IMR-90 (cell line): ENCODE data around the gene ORC5. TPM values are rescaled to one million over a fixed set of nuclear protein-coding genes. Genes with fewer than 3 reads are reported as not detected.

Source experiments
- ATAC-seq: fragments of 200-7000 bp; cut with Tn5 transposase; 2 replicates; pipeline ENCODE4 v1.9.1; 2020; ENCODE audit warnings: low read depth, mild to moderate bottlenecking, moderate library complexity
- BruUV-seq: library from RNA; stranded (reverse); fragments of 400-500 nt; replicated peaks from 2 replicates; lab custom pipeline; 2021; lab: Mats Ljungman, UMichigan
- CTCF ChIA-PET: fragments of 300-600 bp; formaldehyde crosslinking; extraction: SDS; loops from one replicate; lab custom pipeline; 2021; ENCODE audit warnings: antibody characterized with exemption; lab: Yijun Ruan, JAX
- POLR2A ChIA-PET: fragments of 300-600 bp; sonication (Branson Sonifier 250); formaldehyde crosslinking; loops from one replicate; lab custom pipeline; 2022; ENCODE audit warnings: antibody characterized with exemption; ENCODE audit not compliant: unreplicated experiment; lab: Charles Lee
- DNase-seq: peaks from one replicate; pipeline ENCODE4 v3.0.0; 2013
- H2AFZ ChIP-seq: replicated peaks from 2 replicates; pipeline ENCODE3; 2013; ENCODE audit warnings: low read length, mild to moderate bottlenecking; ENCODE audit not compliant: poor library complexity
- H2AK5ac ChIP-seq: 2 replicates; pipeline ENCODE4 v1.6.1; 2013; ENCODE audit warnings: low read depth, low read length, inconsistent platforms
- H2AK9ac ChIP-seq: replicated peaks from 2 replicates; pipeline ENCODE3; 2013; ENCODE audit warnings: mild to moderate bottlenecking, low read depth, low read length, moderate library complexity; ENCODE audit not compliant: poor library complexity
- H2BK120ac ChIP-seq: 2 replicates; pipeline ENCODE4 v1.6.1; 2013; ENCODE audit warnings: low read depth, low read length, inconsistent platforms
- H2BK15ac ChIP-seq: 3 replicates; pipeline ENCODE4 v1.6.1; 2013; ENCODE audit warnings: low read depth, low read length, inconsistent platforms
- H2BK20ac ChIP-seq: 2 replicates; pipeline ENCODE4 v1.6.1; 2013; ENCODE audit warnings: low read depth, mild to moderate bottlenecking, inconsistent platforms, low read length, moderate library complexity
- H2BK5ac ChIP-seq: 2 replicates; pipeline ENCODE4 v1.6.1; 2013; ENCODE audit warnings: mild to moderate bottlenecking, low read depth, low read length, inconsistent platforms; ENCODE audit not compliant: poor library complexity, severe bottlenecking
- H3K14ac ChIP-seq: replicated peaks from 2 replicates; pipeline ENCODE4 v1.6.1; 2013; ENCODE audit warnings: low read depth, low read length, inconsistent platforms
- H3K18ac ChIP-seq: 2 replicates; pipeline ENCODE4 v1.6.1; 2013; ENCODE audit warnings: low read depth, low read length, control low read depth
- H3K23ac ChIP-seq: 2 replicates; pipeline ENCODE4 v1.6.1; 2013; ENCODE audit warnings: low read depth, low read length, inconsistent platforms
- H3K27ac ChIP-seq: 2 replicates; pipeline ENCODE4 v1.5.1; 2013; ENCODE audit warnings: mild to moderate bottlenecking, control low read depth, low read length; ENCODE audit not compliant: insufficient read depth
- H3K27me3 ChIP-seq: 2 replicates; pipeline ENCODE4 v1.6.1; 2013; ENCODE audit warnings: low read length; ENCODE audit not compliant: control insufficient read depth, insufficient read depth
- H3K36me3 ChIP-seq: 2 replicates; pipeline ENCODE4 v1.6.1; 2013; ENCODE audit warnings: low read length, mixed read lengths; ENCODE audit not compliant: control insufficient read depth, insufficient read depth
- H3K4ac ChIP-seq: 2 replicates; pipeline ENCODE4 v1.6.1; 2013; ENCODE audit warnings: low read depth, low read length, inconsistent platforms
- H3K4me1 ChIP-seq: 2 replicates; pipeline ENCODE4 v1.6.1; 2013; ENCODE audit warnings: low read length, mixed read lengths; ENCODE audit not compliant: control insufficient read depth, insufficient read depth
- H3K4me2 ChIP-seq: 2 replicates; pipeline ENCODE4 v1.6.1; 2013; ENCODE audit warnings: low read depth, mild to moderate bottlenecking, control low read depth, low read length, moderate library complexity
- H3K4me3 ChIP-seq: 2 replicates; pipeline ENCODE4 v1.5.1; 2013; ENCODE audit warnings: low read depth, mild to moderate bottlenecking, control low read depth, low read length, moderate library complexity; ENCODE audit not compliant: insufficient read depth
- H3K56ac ChIP-seq: 2 replicates; pipeline ENCODE4 v1.6.1; 2013; ENCODE audit warnings: low read length, inconsistent platforms; ENCODE audit not compliant: insufficient read depth; ENCODE audit errors: extremely low read depth
- H3K79me1 ChIP-seq, 2 experiments: 2 replicates each; pipeline ENCODE4 v1.6.1; 2013; ENCODE audit warnings: low read length in 2 of 2, inconsistent platforms in 1 of 2, low read depth in 1 of 2
- H3K9ac ChIP-seq: 2 replicates; pipeline ENCODE4 v1.6.1; 2013; ENCODE audit warnings: low read depth, low read length, control low read depth
- H3K9me1 ChIP-seq: 2 replicates; pipeline ENCODE4 v1.6.1; 2013; ENCODE audit warnings: low read length, inconsistent platforms; ENCODE audit not compliant: insufficient read depth
- H3K9me3 ChIP-seq: 2 replicates; pipeline ENCODE4 v1.6.1; 2013; ENCODE audit warnings: low read length; ENCODE audit not compliant: control insufficient read depth, insufficient read depth
- H4K20me1 ChIP-seq: 2 replicates; pipeline ENCODE4 v1.6.1; 2013; ENCODE audit warnings: low read length, inconsistent platforms; ENCODE audit not compliant: insufficient read depth
- H4K5ac ChIP-seq: 2 replicates; pipeline ENCODE4 v1.6.1; 2013; ENCODE audit warnings: mild to moderate bottlenecking, low read depth, low read length, control low read depth
- H4K8ac ChIP-seq, 2 experiments: 2 replicates each; pipeline ENCODE4 v1.6.1; 2013; ENCODE audit warnings: low read depth in 2 of 2, low read length in 2 of 2, control low read depth in 1 of 2, inconsistent platforms in 1 of 2
- H4K91ac ChIP-seq: 2 replicates; pipeline ENCODE4 v1.6.1; 2013; ENCODE audit warnings: low read depth, low read length, inconsistent platforms; ENCODE audit not compliant: insufficient read depth
- MXI1 ChIP-seq: IDR thresholded peaks from 2 replicates; pipeline ENCODE4 v1.6.1; 2012; ENCODE audit warnings: low read depth, mild to moderate bottlenecking, low read length, moderate library complexity, borderline replicate concordance
- RCOR1 ChIP-seq: IDR thresholded peaks from 2 replicates; pipeline ENCODE4 v1.6.1; 2012; ENCODE audit warnings: mild to moderate bottlenecking, low read length, improper control_type of control experiment; ENCODE audit not compliant: insufficient replicate concordance
- SMC3 ChIP-seq: fragments of 150-350 bp; IDR thresholded peaks from 2 replicates; pipeline ENCODE4 v1.6.1; 2016; ENCODE audit warnings: low read depth, mild to moderate bottlenecking, antibody characterized with exemption, low read length, moderate library complexity
- WGBS, 2 experiments: methylation state at CpG; one replicate each; pipeline versions ENCODE4 v1.1.5 to v1.1.7; 2013; ENCODE audit warnings: missing lambda C conversion rate in 2 of 2; ENCODE audit not compliant: insufficient read length in 1 of 2; ENCODE audit errors: extremely low coverage in 2 of 2; 5-methylcytosine and 5-hydroxymethylcytosine counted together
- dilution Hi-C: fragments of 300-500 bp; cut with HindIII; formaldehyde crosslinking; loops from one replicate; pipeline ENCODE4 v1.14.3; 2018; ENCODE audit warnings: low sequenced_read_pairs; ENCODE audit not compliant: unreplicated experiment
- in situ Hi-C: fragments of 300-500 bp; cut with MboI; formaldehyde crosslinking; loops from 3 replicates; pipeline ENCODE4 v1.14.3; 2019; ENCODE audit warnings: low sequenced_read_pairs, inconsistent platforms, mixed read lengths
- intact Hi-C: fragments of 100-400 bp; cut with micrococcal nuclease; formaldehyde crosslinking; loops from 2 replicates; pipeline ENCODE4 v1.10.0; 2022
- polyA plus RNA-seq, 3 experiments: library from polyadenylated mRNA; depleted of rRNA; stranded (reverse); fragments of >200 nt; gene quantifications; 2 replicates each; pipeline ENCODE4 v1.2.3, GENCODE V29; 2012; ENCODE audit warnings: low replicate concordance in 1 of 3
- total RNA-seq: library from RNA; depleted of rRNA; stranded (reverse); fragments of >200 nt; gene quantifications from 2 replicates; pipeline ENCODE4 v1.2.3, GENCODE V29; 2012

The ORC5 gene
- total and polyA plus RNA-seq, 2 of the 4 experiments (the other 2 are of a cell fraction), result 7.9 to 18.8 TPM

- Histone ChIP-seq H3K14ac (no peak overlapping the region), H2AK9ac (no peak overlapping the region), H4K91ac (no peak overlapping the region), H4K5ac (no peak overlapping the region), H4K8ac (no peak overlapping the region), H3K4me3 (no peak overlapping the region), H3K27ac (no peak overlapping the region), H3K79me1 (no peaks in the 10 kb centered on the region), H3K23ac (no peak overlapping the region), H3K36me3 (peaks cover 6% of the 10 kb centered on the region), H2BK15ac (no peak overlapping the region), H2AFZ (no peak overlapping the region), H3K9me3 (no peaks in the 10 kb centered on the region), H3K9ac (no peak overlapping the region), H3K18ac (no peak overlapping the region), H4K20me1 (no peaks in the 10 kb centered on the region), H2BK120ac (no peak overlapping the region), H2AK5ac (no peak overlapping the region), H2BK5ac (no peak overlapping the region), H3K9me1 (no peaks in the 10 kb centered on the region), H3K27me3 (no peaks in the 10 kb centered on the region), H2BK20ac (no peak overlapping the region), H3K56ac (no peak overlapping the region), H3K4me2 (no peak overlapping the region), H3K4ac (no peak overlapping the region), H3K4me1 (peaks cover 2% of the 10 kb centered on the region; the same call in 1 of the 2 replicates)
- in situ Hi-C loops, result no loop called here
- CTCF ChIA-PET, result no interaction called here
- ATAC-seq (peak; percentile 85), DNase-seq (peak; percentile 73)
- POLR2A ChIA-PET, result no interaction called here
- WGBS, 2 experiments, result no CpG with 5 or more reads among the region's 3 CpGs
- dilution Hi-C loops, result no loop called here
- BruUV-seq, result no TSS peak
- TF ChIP-seq SMC3 (no peak), MXI1 (0 out of 2 replicates have a peak, but pooled peaks have one; percentile 32), RCOR1 (no peak)
- intact Hi-C loops, result no loop called here
Measured at GRCh38 chr7:104123786-104124185, 84.0 kb downstream of the ORC5 start.
